Natural killer cell (primary cell): Measurements from ENCODE around the gene CFD. TPM values are rescaled to one million over a fixed set of nuclear protein-coding genes. Genes with fewer than 3 reads are reported as not detected.
A peak's percentile ranks its signal among the peaks of the same experiment; 100 is the strongest.

Experiments
- ATAC-seq, 3 donors: fragments of 150-1000 bp in 2 of 3; fragments of 200-7000 bp in 1 of 3; cut with Tn5 transposase; 1 replicate in 1 of 3; 2 replicates in 2 of 3; pipeline ENCODE4 v1.10.0; 2021; ENCODE audit warnings: mild to moderate bottlenecking in 2 of 3, moderate library complexity in 2 of 3
- DNase-seq, 2 donors: peaks; one replicate each; pipeline versions ENCODE4 v3.0.0 to v3.0.0-alpha.2; 2013 to 2021; ENCODE audit warnings: mixed read lengths in 1 of 2
- H3K27ac ChIP-seq: one replicate; pipeline ENCODE4 v1.5.1; 2013; ENCODE audit warnings: mild to moderate bottlenecking, low read length
- H3K27me3 ChIP-seq: one replicate; pipeline ENCODE4 v1.6.1; 2013; ENCODE audit warnings: low read length; ENCODE audit not compliant: control insufficient read depth, insufficient read depth
- H3K36me3 ChIP-seq: one replicate; pipeline ENCODE4 v1.6.1; 2013; ENCODE audit warnings: low read length; ENCODE audit not compliant: control insufficient read depth, insufficient read depth
- H3K4me1 ChIP-seq: one replicate; pipeline ENCODE4 v1.6.1; 2013; ENCODE audit warnings: low read length; ENCODE audit not compliant: control insufficient read depth, insufficient read depth
- H3K4me3 ChIP-seq: one replicate; pipeline ENCODE4 v1.5.1; 2013; ENCODE audit warnings: low read length
- H3K9me3 ChIP-seq: one replicate; pipeline ENCODE4 v1.6.1; 2013; ENCODE audit warnings: low read length; ENCODE audit not compliant: control insufficient read depth, insufficient read depth
- H3K27ac Mint-ChIP-seq, 2 donors: one replicate each; pipeline ENCODE4 v1.8.0; 2022; ENCODE audit warnings: mild to moderate bottlenecking in 2 of 2, mixed read lengths in 2 of 2, moderate library complexity in 1 of 2
- H3K27me3 Mint-ChIP-seq, 2 donors: one replicate each; pipeline ENCODE4 v1.8.0; 2022; ENCODE audit warnings: low read depth in 2 of 2, mixed read lengths in 2 of 2
- H3K36me3 Mint-ChIP-seq: one replicate; pipeline ENCODE4 v1.8.0; 2022; ENCODE audit warnings: mixed read lengths
- H3K4me1 Mint-ChIP-seq, 2 donors: one replicate each; pipeline ENCODE4 v1.8.0; 2022; ENCODE audit warnings: mixed read lengths in 2 of 2
- H3K4me3 Mint-ChIP-seq: one replicate; pipeline ENCODE4 v1.8.0; 2022; ENCODE audit warnings: mild to moderate bottlenecking, moderate library complexity, mixed read lengths
- H3K9me3 Mint-ChIP-seq, 2 donors: one replicate each; pipeline ENCODE4 v1.8.0; 2022; ENCODE audit warnings: mixed read lengths in 2 of 2
- WGBS: methylation state at CpG from one replicate; pipeline ENCODE4 v1.1.7; 2013; ENCODE audit warnings: missing lambda C conversion rate; ENCODE audit not compliant: insufficient coverage; 5-methylcytosine and 5-hydroxymethylcytosine counted together
- intact Hi-C: fragments of 100-400 bp; cut with micrococcal nuclease; formaldehyde crosslinking; loops from one replicate; pipeline ENCODE4 v1.14.2; 2022
- total RNA-seq, 4 donors: library from RNA; stranded (reverse); fragments of 120-200 nt in 1 of 4; gene quantifications; one replicate each; pipeline versions ENCODE4 v1.2.3 to v1.2.4, GENCODE V29; 2013 to 2022
- TF ChIP-seq, protein P1 (sequence below): fragments of 200-600 bp; IDR thresholded peaks from one replicate; pipeline ENCODE4 v1.8.0; 2022; ENCODE audit warnings: antibody characterized with exemption

CFD gene
- total RNA-seq, 3 donors from 2014 or later (not counting 1 experiment from before 2014, with no cell fraction given) = 2.9 to 47.5 (median 10.4) TPM

DNA sequence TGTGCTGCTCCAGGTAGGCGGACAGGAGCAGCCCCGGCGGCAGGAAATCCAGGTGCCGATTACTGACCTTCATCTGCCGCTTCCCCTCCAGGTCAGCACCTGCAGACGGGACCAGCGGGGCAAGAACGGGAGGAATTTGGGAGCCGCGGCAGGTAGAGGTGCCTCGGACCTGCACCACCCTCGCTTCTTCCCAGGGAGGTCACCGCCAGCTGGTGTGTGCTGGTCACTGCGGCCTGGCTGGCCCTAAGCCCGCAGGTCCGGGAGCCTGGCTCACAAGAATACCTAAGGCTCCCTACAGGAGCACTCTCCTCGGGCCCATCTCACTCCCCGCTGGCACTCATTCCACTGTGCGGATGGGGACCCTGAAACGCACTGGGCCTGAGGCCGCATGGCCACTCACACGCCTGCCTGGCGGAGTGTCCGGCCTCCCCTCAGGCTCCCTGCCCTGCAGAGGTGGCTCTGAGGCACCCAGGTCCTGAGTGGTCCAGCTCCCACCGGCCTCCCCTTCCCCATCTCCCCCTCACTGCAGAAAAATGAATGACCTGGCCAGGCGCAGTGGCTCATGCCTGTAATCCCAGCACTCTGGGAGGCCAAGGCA is 38.1 kb downstream of the CFD start:
- DNase-seq (no peak), ATAC-seq (no peak)
- Histone ChIP-seq H3K27ac (no peak overlapping the region), H3K4me3 (no peak overlapping the region), H3K4me1 (peaks cover 17% of the 10 kb centered on the region), H3K27me3 (no peaks in the 10 kb centered on the region), H3K36me3 (peaks cover 29% of the 10 kb centered on the region), H3K9me3 (no peaks in the 10 kb centered on the region)
- H3K4me3 Mint-ChIP-seq = no peak overlapping the region
- no peak overlapping the region for H3K27ac Mint-ChIP-seq
- no peaks in the 10 kb centered on the region for H3K36me3 Mint-ChIP-seq
- H3K9me3 Mint-ChIP-seq = no peaks in the 10 kb centered on the region
- intact Hi-C loops = no loop called here
- peaks cover 9 to 21% of the 10 kb centered on the region in 2 donors for H3K4me1 Mint-ChIP-seq
- H3K27me3 Mint-ChIP-seq = no peaks in the 10 kb centered on the region
- TF ChIP-seq, protein P1, sequence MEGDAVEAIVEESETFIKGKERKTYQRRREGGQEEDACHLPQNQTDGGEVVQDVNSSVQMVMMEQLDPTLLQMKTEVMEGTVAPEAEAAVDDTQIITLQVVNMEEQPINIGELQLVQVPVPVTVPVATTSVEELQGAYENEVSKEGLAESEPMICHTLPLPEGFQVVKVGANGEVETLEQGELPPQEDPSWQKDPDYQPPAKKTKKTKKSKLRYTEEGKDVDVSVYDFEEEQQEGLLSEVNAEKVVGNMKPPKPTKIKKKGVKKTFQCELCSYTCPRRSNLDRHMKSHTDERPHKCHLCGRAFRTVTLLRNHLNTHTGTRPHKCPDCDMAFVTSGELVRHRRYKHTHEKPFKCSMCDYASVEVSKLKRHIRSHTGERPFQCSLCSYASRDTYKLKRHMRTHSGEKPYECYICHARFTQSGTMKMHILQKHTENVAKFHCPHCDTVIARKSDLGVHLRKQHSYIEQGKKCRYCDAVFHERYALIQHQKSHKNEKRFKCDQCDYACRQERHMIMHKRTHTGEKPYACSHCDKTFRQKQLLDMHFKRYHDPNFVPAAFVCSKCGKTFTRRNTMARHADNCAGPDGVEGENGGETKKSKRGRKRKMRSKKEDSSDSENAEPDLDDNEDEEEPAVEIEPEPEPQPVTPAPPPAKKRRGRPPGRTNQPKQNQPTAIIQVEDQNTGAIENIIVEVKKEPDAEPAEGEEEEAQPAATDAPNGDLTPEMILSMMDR = no peak
- WGBS = 95% methylated on average over 26 of the region's 26 CpGs

DNA sequence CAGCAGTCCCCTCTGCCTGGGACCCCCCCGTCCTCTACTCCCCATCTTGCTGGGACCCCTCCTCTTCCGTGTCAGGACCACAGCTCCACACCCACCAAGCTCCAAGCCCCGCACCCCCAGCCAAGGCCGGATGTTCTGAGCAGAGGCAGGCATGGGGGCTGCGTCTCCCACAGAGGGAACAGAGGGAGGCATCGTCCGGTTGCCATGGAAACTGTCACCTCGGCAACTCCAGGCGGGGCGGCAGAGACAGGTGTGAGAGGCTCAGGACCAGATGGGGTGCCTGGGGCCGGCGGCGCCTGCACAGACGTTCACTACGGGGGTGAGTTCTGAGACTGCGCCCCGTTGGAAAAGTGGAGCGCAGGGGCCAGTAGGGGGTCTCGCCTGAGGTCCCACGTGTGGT is 39.2 kb downstream of the CFD start:
- peaks cover 29% of the 10 kb centered on the region for H3K36me3 ChIP-seq
- Mint-ChIP-seq H3K27me3 (no peaks in the 10 kb centered on the region), H3K36me3 (no peaks in the 10 kb centered on the region), H3K27ac (no peak overlapping the region), H3K4me3 (no peak overlapping the region), H3K9me3 (no peaks in the 10 kb centered on the region), H3K4me1 (peaks cover 1 to 13% of the 10 kb centered on the region in 2 donors)
- no peaks in the 10 kb centered on the region for H3K27me3 ChIP-seq
- DNase-seq (peak in 1 of 2 donors; percentile 71), ATAC-seq (no peak)
- no peak overlapping the region for H3K4me3 ChIP-seq
- WGBS = 91% methylated on average over 19 of the region's 20 CpGs
- H3K4me1 ChIP-seq = peaks cover 13% of the 10 kb centered on the region
- intact Hi-C loops = no loop called here
- H3K9me3 ChIP-seq = no peaks in the 10 kb centered on the region
- TF ChIP-seq, protein P1 = no peak
- H3K27ac ChIP-seq = peak overlapping the region; percentile 29

DNA sequence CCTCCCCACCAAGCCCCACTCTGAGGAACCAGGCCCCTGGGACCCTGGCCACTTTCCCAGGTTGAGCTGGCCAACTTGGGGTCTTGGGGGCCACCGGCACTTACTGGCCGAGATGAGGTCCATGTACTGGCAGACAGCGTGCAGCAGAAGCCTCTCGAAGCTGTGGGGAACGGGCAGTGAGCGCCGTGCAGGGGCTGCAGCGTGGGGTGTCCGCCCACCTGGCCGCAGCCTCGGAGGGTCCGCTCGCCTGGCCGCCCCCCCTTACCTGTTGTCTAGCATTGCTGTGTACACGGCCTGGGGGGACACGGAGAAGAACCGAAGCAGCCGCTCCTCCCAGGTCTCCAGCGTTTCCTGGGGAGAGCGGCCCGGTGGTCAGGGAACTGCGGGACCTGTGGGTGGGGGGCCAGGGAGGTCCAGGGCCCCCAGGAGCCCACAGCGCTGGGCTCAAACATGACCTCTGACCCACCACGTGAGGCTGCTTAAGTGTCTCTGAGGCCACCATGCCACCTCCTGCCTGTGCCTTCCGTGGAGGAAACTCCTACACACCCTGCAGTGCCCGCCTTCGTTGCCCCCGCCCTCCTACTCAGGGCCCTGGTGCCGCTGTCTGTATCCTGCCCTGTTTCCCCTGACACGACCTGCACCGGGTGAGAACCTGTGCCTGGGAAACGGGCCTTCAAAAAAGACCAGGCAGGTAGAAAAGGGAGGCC is 40.0 kb downstream of the CFD start:
- no peaks in the 10 kb centered on the region for H3K9me3 Mint-ChIP-seq
- H3K4me1 Mint-ChIP-seq = peaks cover 0 to 9% of the 10 kb centered on the region in 2 donors
- DNase-seq = no peak
- Histone ChIP-seq H3K4me3 (no peak overlapping the region), H3K27ac (no peak overlapping the region), H3K9me3 (no peaks in the 10 kb centered on the region), H3K27me3 (no peaks in the 10 kb centered on the region), H3K4me1 (peaks cover 11% of the 10 kb centered on the region), H3K36me3 (peaks cover 29% of the 10 kb centered on the region)
- no peak overlapping the region for H3K4me3 Mint-ChIP-seq
- TF ChIP-seq, protein P1 = no peak
- intact Hi-C loops = no loop called here
- no peaks in the 10 kb centered on the region for H3K27me3 Mint-ChIP-seq
- 94% methylated on average over 32 of the region's 32 CpGs for WGBS
- no peak overlapping the region for H3K27ac Mint-ChIP-seq
- ATAC-seq = no peak
- H3K36me3 Mint-ChIP-seq = no peaks in the 10 kb centered on the region

DNA sequence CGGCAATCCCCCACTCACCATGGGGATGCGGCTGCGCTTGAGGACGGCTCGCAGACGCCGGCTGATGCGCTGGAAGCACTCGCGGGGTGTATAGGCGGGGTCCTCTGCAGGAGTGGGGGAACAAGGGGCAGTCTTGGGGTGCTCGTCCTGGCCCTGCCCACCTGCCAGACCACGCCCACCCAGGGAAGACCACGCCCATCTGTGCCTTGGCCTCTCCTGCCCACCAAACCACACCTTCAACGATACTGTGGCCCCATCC is 40.5 kb downstream of the CFD start:
- H3K4me3 Mint-ChIP-seq = no peak overlapping the region
- H3K4me1 Mint-ChIP-seq = peaks cover 0 to 9% of the 10 kb centered on the region in 2 donors
- Histone ChIP-seq H3K27ac (no peak overlapping the region), H3K36me3 (peaks cover 29% of the 10 kb centered on the region), H3K4me3 (no peak overlapping the region), H3K27me3 (no peaks in the 10 kb centered on the region), H3K4me1 (peaks cover 11% of the 10 kb centered on the region), H3K9me3 (no peaks in the 10 kb centered on the region)
- no peaks in the 10 kb centered on the region for H3K9me3 Mint-ChIP-seq
- H3K27me3 Mint-ChIP-seq = no peaks in the 10 kb centered on the region
- ATAC-seq (peak in 1 of 3 donors; percentile 17), DNase-seq (no peak)
- 94% methylated on average over 15 of the region's 15 CpGs for WGBS
- no peaks in the 10 kb centered on the region for H3K36me3 Mint-ChIP-seq
- TF ChIP-seq, protein P1 = no peak
- intact Hi-C loops = no loop called here
- no peak overlapping the region for H3K27ac Mint-ChIP-seq
